HUES64 (cell line): ENCODE data around the gene MSANTD2. TPM values are rescaled to one million over a fixed set of nuclear protein-coding genes. Genes with fewer than 3 reads are reported as not detected.

Experiments
- H3K27ac ChIP-seq: 2 replicates; pipeline ENCODE4 v1.7.0; 2013; ENCODE audit warnings: low read depth, low read length, inconsistent platforms
- H3K27me3 ChIP-seq: 2 replicates; pipeline ENCODE4 v1.6.1; 2013; ENCODE audit warnings: mild to moderate bottlenecking, low read length; ENCODE audit not compliant: insufficient read depth
- H3K36me3 ChIP-seq: 2 replicates; pipeline ENCODE4 v1.6.1; 2013; ENCODE audit warnings: mild to moderate bottlenecking, low read length; ENCODE audit not compliant: insufficient read depth
- H3K4me1 ChIP-seq: 2 replicates; pipeline ENCODE4 v1.6.1; 2013; ENCODE audit warnings: mild to moderate bottlenecking, low read length, moderate library complexity; ENCODE audit not compliant: insufficient read depth
- H3K4me3 ChIP-seq: 2 replicates; pipeline ENCODE4 v1.5.1; 2013; ENCODE audit warnings: mild to moderate bottlenecking, low read length, moderate library complexity
- H3K9ac ChIP-seq: 2 replicates; pipeline ENCODE4 v1.6.1; 2013; ENCODE audit warnings: mild to moderate bottlenecking, low read depth, low read length
- H3K9me3 ChIP-seq: 2 replicates; pipeline ENCODE4 v1.6.1; 2013; ENCODE audit warnings: low read depth, low read length; ENCODE audit not compliant: insufficient read depth
- WGBS: fragments of 150-250, 120-280 bp; methylation state at CpG from one replicate; pipeline ENCODE4 v1.1.7; 2013; ENCODE audit warnings: missing lambda C conversion rate; 5-methylcytosine and 5-hydroxymethylcytosine counted together
- polyA plus RNA-seq, 2 experiments: library from polyadenylated mRNA; stranded (reverse); fragments of 50-300 nt; gene quantifications; one replicate each; pipeline ENCODE4 v1.2.3, GENCODE V29; 2013

MSANTD2 gene
- polyA plus RNA-seq (2013, experiment 1 of 2) = 11.9 TPM
- polyA plus RNA-seq (2013, experiment 2 of 2) = 8.8 TPM

GRCh38 chr11:124800226-124800929 is at the start of gene MSANTD2:
Gene MSANTD2, minus strand, starts transcription at chr11:124800406. Its CDS starts 26 bp downstream, at chr11:124800380.
- Histone ChIP-seq H3K4me3 (peak within 1 kb of the TSS; percentile 68), H3K27me3 (no peaks in the 10 kb centered on the region), H3K27ac (peak within 1 kb of the TSS; percentile 94), H3K9ac (peak within 1 kb of the TSS; percentile 93), H3K4me1 (peaks cover 25% of the 10 kb centered on the region), H3K9me3 (no peaks in the 10 kb centered on the region), H3K36me3 (no peaks in the 10 kb centered on the region)
- under 1% methylated on average over 54 of the region's 62 CpGs for WGBS

- H3K27me3 ChIP-seq = peaks cover 100% of the 10 kb centered on the region
- H3K27ac ChIP-seq = no peak overlapping the region
- H3K9me3 ChIP-seq = no peaks in the 10 kb centered on the region
- no peak overlapping the region for H3K9ac ChIP-seq
- peaks cover 12% of the 10 kb centered on the region; the same call in 1 of the 2 replicates for H3K4me1 ChIP-seq
- 69% methylated on average over 10 of the region's 11 CpGs for WGBS
- no peaks in the 10 kb centered on the region for H3K36me3 ChIP-seq
- H3K4me3 ChIP-seq = no peak overlapping the region
These were observed 46.0 kb upstream of the MSANTD2 start for GRCh38 chr11:124846070-124846673.

GRCh38 chr11:124844664-124845079 is 44.5 kb upstream of the MSANTD2 start:
- Histone ChIP-seq H3K27me3 (peaks cover 100% of the 10 kb centered on the region), H3K4me3 (no peak overlapping the region), H3K9me3 (no peaks in the 10 kb centered on the region), H3K9ac (no peak overlapping the region), H3K36me3 (no peaks in the 10 kb centered on the region), H3K4me1 (peaks cover 12% of the 10 kb centered on the region; the same call in 1 of the 2 replicates), H3K27ac (no peak overlapping the region)
- 57% methylated on average over 8 of the region's 8 CpGs for WGBS

- peaks cover 11% of the 10 kb centered on the region; the same call in 1 of the 2 replicates for H3K4me1 ChIP-seq
- H3K27me3 ChIP-seq = peaks cover 100% of the 10 kb centered on the region
- H3K4me3 ChIP-seq = peak overlapping the region; percentile 43
- H3K27ac ChIP-seq = no peak overlapping the region
- WGBS = 26% methylated on average over 8 of the region's 8 CpGs
- H3K9me3 ChIP-seq = no peaks in the 10 kb centered on the region
- no peaks in the 10 kb centered on the region for H3K36me3 ChIP-seq
- no peak overlapping the region for H3K9ac ChIP-seq
These were observed 43.4 kb upstream of the MSANTD2 start for GRCh38 chr11:124843616-124843910.

GRCh38 chr11:124842305-124842704 is 42.1 kb upstream of the MSANTD2 start:
- Histone ChIP-seq H3K4me3 (no peak overlapping the region), H3K36me3 (no peaks in the 10 kb centered on the region), H3K27me3 (peaks cover 99% of the 10 kb centered on the region), H3K4me1 (peaks cover 6% of the 10 kb centered on the region; the same call in 1 of the 2 replicates), H3K9ac (no peak overlapping the region), H3K27ac (no peak overlapping the region), H3K9me3 (no peaks in the 10 kb centered on the region)
- WGBS = 30% methylated on average over 4 of the region's 4 CpGs

GRCh38 chr11:124841840-124842239 is 41.6 kb upstream of the MSANTD2 start:
- WGBS = 34% methylated on average over 2 of the region's 2 CpGs
- H3K36me3 ChIP-seq = no peaks in the 10 kb centered on the region
- H3K9me3 ChIP-seq = no peaks in the 10 kb centered on the region
- peaks cover 99% of the 10 kb centered on the region for H3K27me3 ChIP-seq
- no peak overlapping the region for H3K9ac ChIP-seq
- H3K4me1 ChIP-seq = peaks cover 9% of the 10 kb centered on the region; the same call in 1 of the 2 replicates
- H3K27ac ChIP-seq = no peak overlapping the region
- no peak overlapping the region for H3K4me3 ChIP-seq

- H3K4me3 ChIP-seq = no peak overlapping the region
- WGBS = 75% methylated on average over 1 of the region's 3 CpGs
- H3K27me3 ChIP-seq = peaks cover 97% of the 10 kb centered on the region
These were observed 41.0 kb upstream of the MSANTD2 start for GRCh38 chr11:124841201-124841600.

GRCh38 chr11:124840666-124841065 is 40.5 kb upstream of the MSANTD2 start:
- Histone ChIP-seq H3K27ac (no peak overlapping the region), H3K36me3 (no peaks in the 10 kb centered on the region), H3K9me3 (no peaks in the 10 kb centered on the region), H3K4me3 (no peak overlapping the region), H3K4me1 (peaks cover 9% of the 10 kb centered on the region; the same call in 1 of the 2 replicates), H3K27me3 (peaks cover 97% of the 10 kb centered on the region), H3K9ac (no peak overlapping the region)
- WGBS = no CpG with 5 or more reads among the region's 1 CpG

More at GRCh38 chr11:124841201-124841600, 41.0 kb upstream of the MSANTD2 start:
- Histone ChIP-seq H3K4me1 (peaks cover 9% of the 10 kb centered on the region; the same call in 1 of the 2 replicates), H3K9me3 (no peaks in the 10 kb centered on the region), H3K9ac (no peak overlapping the region), H3K27ac (no peak overlapping the region), H3K36me3 (no peaks in the 10 kb centered on the region)

- Histone ChIP-seq H3K36me3 (no peaks in the 10 kb centered on the region), H3K4me3 (peak overlapping the region; percentile 28), H3K9ac (no peak overlapping the region), H3K27me3 (peaks cover 95% of the 10 kb centered on the region), H3K4me1 (peaks cover 9% of the 10 kb centered on the region; the same call in 1 of the 2 replicates), H3K9me3 (no peaks in the 10 kb centered on the region), H3K27ac (no peak overlapping the region)
- WGBS = 2% methylated on average over 19 of the region's 20 CpGs
These were observed 39.9 kb upstream of the MSANTD2 start for GRCh38 chr11:124839972-124840621.

- H3K27ac ChIP-seq = no peak overlapping the region
- no peaks in the 10 kb centered on the region for H3K36me3 ChIP-seq
- no peak overlapping the region for H3K9ac ChIP-seq
- H3K9me3 ChIP-seq = no peaks in the 10 kb centered on the region
- WGBS = 1% methylated on average over 87 of the region's 87 CpGs
- H3K4me1 ChIP-seq = peaks cover 9% of the 10 kb centered on the region; the same call in 1 of the 2 replicates
- H3K27me3 ChIP-seq = peaks cover 87% of the 10 kb centered on the region
- H3K4me3 ChIP-seq = peak overlapping the region; percentile 28
These were observed 39.1 kb upstream of the MSANTD2 start for GRCh38 chr11:124839128-124839971.
